ENCODE results near the gene NTRK3. TPM values are rescaled to one million over a fixed set of nuclear protein-coding genes. Genes with fewer than 3 reads are reported as not detected.

NTRK3 gene
- total and polyA plus RNA-seq, 2 of the 8 experiments (the other 6 are each of a cell fraction or from before 2014, with no cell fraction given): 4.5 to 6.8 TPM

DNA sequence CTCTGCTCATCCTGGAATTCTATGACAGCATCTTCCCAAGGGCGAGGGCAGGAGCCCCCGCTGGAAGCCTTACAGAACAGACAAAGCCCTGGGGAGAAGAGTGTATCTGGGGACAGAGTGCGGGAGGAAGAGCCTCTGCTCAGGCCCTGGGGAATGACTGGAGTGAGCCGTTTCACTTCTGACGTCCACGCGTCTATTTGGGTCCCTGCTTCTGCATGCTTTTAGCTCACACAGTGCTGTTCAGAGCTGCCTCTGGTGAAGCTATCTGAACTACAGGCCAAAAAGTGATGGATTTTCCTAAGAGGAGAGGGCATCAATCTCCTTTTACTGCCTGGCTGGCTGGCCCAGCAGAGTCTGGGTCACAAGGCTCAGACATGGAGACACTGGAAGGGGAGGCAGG lies 311.8 kb downstream of the NTRK3 start:
- no peaks in the 10 kb centered on the region for H3K27me3 ChIP-seq (replicated peaks in 1 of 4; ENCODE audit: control insufficient read depth in 3 of 4, extremely low read depth in 1 of 4, insufficient read depth in 3 of 4, low read length in 3 of 4)
- H2BK20ac ChIP-seq (ENCODE audit: low read length): no peak overlapping the region
- H2BK15ac ChIP-seq (ENCODE audit: low read length): no peak overlapping the region
- no peaks in the 10 kb centered on the region for H3K23me2 ChIP-seq (ENCODE audit: low read depth, low read length)
- H2BK5ac ChIP-seq (ENCODE audit: low read depth, low read length): no peak overlapping the region
- H3K4ac ChIP-seq (replicated peaks; ENCODE audit: insufficient read length, low read depth, low read length): no peak overlapping the region
- H3K36me3 ChIP-seq (ENCODE audit: control insufficient read depth in 2 of 4, insufficient read depth in 4 of 4, low read length in 3 of 4): no peaks in the 10 kb centered on the region
- whole genome bisulfite sequencing, 2 experiments (ENCODE audit: extremely low coverage in 1 of 2, insufficient coverage in 1 of 2, insufficient read length in 1 of 2, insufficient replicate concordance in 2 of 2, low coverage in 1 of 2, low lambda C conversion rate in 2 of 2, missing lambda C conversion rate in 1 of 2): 94% methylated on average over 7 of the region's 7 CpGs; no CpG with 5 or more reads in 1 of the 2 experiments
- H3K27ac ChIP-seq (ENCODE audit: low read depth, low read length): no peak overlapping the region
- no peaks in the 10 kb centered on the region for H3K79me1 ChIP-seq (ENCODE audit: low read depth, low read length)
- H3K4me1 ChIP-seq (replicated peaks in 1 of 4; ENCODE audit: control insufficient read depth in 3 of 4, insufficient read depth in 4 of 4, low read length in 3 of 4): no peaks in the 10 kb centered on the region
- H3K18ac ChIP-seq (ENCODE audit: extremely low read depth, low read length): no peak overlapping the region
- H3K9me3 ChIP-seq (ENCODE audit: insufficient read depth in 2 of 2, low read depth in 1 of 2, low read length in 1 of 2): no peaks in the 10 kb centered on the region
- H3K9ac ChIP-seq (replicated peaks in 1 of 4; ENCODE audit: extremely low read depth in 1 of 4, low read depth in 3 of 4, low read length in 3 of 4): no peak overlapping the region
- H4K8ac ChIP-seq (ENCODE audit: extremely low read depth, insufficient read depth, low read length): no peak overlapping the region
- no peak overlapping the region for H4K5ac ChIP-seq (ENCODE audit: insufficient read length, low read depth, low read length)
- H3K79me2 ChIP-seq (ENCODE audit: control insufficient read depth in 1 of 2, insufficient read depth in 2 of 2, low read length in 2 of 2): no peaks in the 10 kb centered on the region
- no peak overlapping the region for H3K4me2 ChIP-seq (ENCODE audit: insufficient read depth in 1 of 2, low read depth in 2 of 2, low read length in 2 of 2)
- no peak overlapping the region for H2BK120ac ChIP-seq (replicated peaks; ENCODE audit: low read depth, low read length)
- ChIA-PET CTCF (ENCODE audit: partially characterized antibody) (interaction anchor here (1.1 to 1.3 kb wide), 2 partner anchors 11 to 298 kb away, joined by 3 read pairs; no protein-coding TSS in a partner anchor), POLR2A (ENCODE audit: partially characterized antibody) (no interaction called here)
- H3K56ac ChIP-seq (replicated peaks; ENCODE audit: insufficient read length, low read depth, low read length): no peak overlapping the region
- no peak overlapping the region for H3K14ac ChIP-seq (ENCODE audit: insufficient read length)
- no peak overlapping the region for H2AK5ac ChIP-seq (ENCODE audit: low read depth, low read length)
- H3K23ac ChIP-seq (ENCODE audit: insufficient read length): no peak overlapping the region
- no peak overlapping the region for H2BK12ac ChIP-seq (ENCODE audit: low read depth, low read length)
- H4K91ac ChIP-seq (replicated peaks; ENCODE audit: insufficient read length, low read length): no peak overlapping the region
- DNase-seq (ENCODE audit: low read depth in 1 of 2, low spot score in 2 of 2): no peak
- FAIRE-seq: no peak
- no peaks in the 10 kb centered on the region for H4K20me1 ChIP-seq (replicated peaks in 1 of 2; ENCODE audit: control insufficient read depth in 1 of 2, insufficient read depth in 2 of 2, low read length in 2 of 2)
- no peak overlapping the region for H3K4me3 ChIP-seq (ENCODE audit: extremely low read depth in 1 of 4, insufficient read depth in 2 of 4, low read depth in 3 of 4, low read length in 4 of 4)
- no peak overlapping the region for H2AFZ ChIP-seq (ENCODE audit: low read length)
- TF ChIP-seq NANOG (IDR thresholded peaks at IDR 0.05; ENCODE audit: insufficient read depth, low read depth, low read length, poor library complexity, severe bottlenecking): no peak
- no peak for TF ChIP-seq TAF1 (IDR thresholded peaks at IDR 0.05; ENCODE audit: low read depth, low read length)
- TF ChIP-seq CBX8 (IDR thresholded peaks at IDR 0.05; ENCODE audit: borderline replicate concordance, low read depth, low read length): no peak
- no peak for TF ChIP-seq TBP (IDR thresholded peaks at IDR 0.05; ENCODE audit: low read depth, low read length)
